DND-41 (cell line): ENCODE results near the gene VPS13C.

ENCODE experiments used
- ATAC-seq: fragments of 200-7000 bp; cut with Tn5 transposase; 3 replicates; pipeline ENCODE4 v1.9.1; 2021; ENCODE audit warnings: low read depth; ENCODE audit not compliant: insufficient read depth
- DNase-seq: peaks from one replicate; pipeline ENCODE4 v3.0.0-alpha.2; 2020
- H2AFZ ChIP-seq: 2 replicates; pipeline ENCODE4 v1.6.0; 2012; ENCODE audit warnings: low read depth, low read length
- H3K27ac ChIP-seq: 2 replicates; pipeline ENCODE4 v1.5.1; 2012; ENCODE audit warnings: low read length, inconsistent platforms
- H3K27me3 ChIP-seq: fragments of 200-600 bp; sonication (generic); 2 replicates; pipeline ENCODE4 v1.6.0; 2012; ENCODE audit warnings: low read length, mild to moderate bottlenecking, inconsistent platforms; ENCODE audit not compliant: insufficient read depth, poor library complexity
- H3K36me3 ChIP-seq: 2 replicates; pipeline ENCODE4 v1.5.1; 2012; ENCODE audit warnings: low read length, inconsistent platforms; ENCODE audit not compliant: insufficient read depth
- H3K4me1 ChIP-seq: 2 replicates; pipeline ENCODE4 v1.5.1; 2012; ENCODE audit warnings: mild to moderate bottlenecking, low read length; ENCODE audit not compliant: insufficient read depth
- H3K4me2 ChIP-seq: 2 replicates; pipeline ENCODE4 v1.6.0; 2012; ENCODE audit warnings: mild to moderate bottlenecking, moderate library complexity, low read length, inconsistent platforms; ENCODE audit not compliant: insufficient read depth
- H3K4me3 ChIP-seq, 2 experiments: fragments of 200-600 bp in 1 of 2; shearing (Covaris generic) in 1 of 2; 2 replicates each; pipeline ENCODE4 v1.5.1; 2012 to 2016; ENCODE audit warnings: inconsistent platforms in 2 of 2, low read length in 2 of 2, mild to moderate bottlenecking in 2 of 2, low read depth in 1 of 2, moderate library complexity in 1 of 2
- H3K79me2 ChIP-seq: 2 replicates; pipeline ENCODE4 v1.6.0; 2012; ENCODE audit warnings: low read length, inconsistent platforms; ENCODE audit not compliant: insufficient read depth
- H3K9ac ChIP-seq: 2 replicates; pipeline ENCODE4 v1.6.0; 2012; ENCODE audit warnings: low read depth, mild to moderate bottlenecking, inconsistent platforms, low read length, moderate library complexity
- H3K9me3 ChIP-seq: 2 replicates; pipeline ENCODE4 v1.5.1; 2012; ENCODE audit warnings: low read length, moderate library complexity, mild to moderate bottlenecking, inconsistent platforms; ENCODE audit not compliant: insufficient read depth, severe bottlenecking
- H4K20me1 ChIP-seq: 2 replicates; pipeline ENCODE4 v1.6.0; 2012; ENCODE audit warnings: low read length; ENCODE audit not compliant: insufficient read depth
- EZH2 ChIP-seq: IDR thresholded peaks from 3 replicates; pipeline ENCODE4 v1.6.1; 2012; ENCODE audit warnings: borderline replicate concordance, low read depth, mild to moderate bottlenecking, moderate library complexity, low read length, inconsistent platforms; ENCODE audit not compliant: severe bottlenecking
- TF ChIP-seq, protein P1 (sequence below): IDR thresholded peaks from 2 replicates; pipeline ENCODE4 v1.5.1; 2012; ENCODE audit warnings: borderline replicate concordance, low read length, moderate library complexity, mild to moderate bottlenecking; ENCODE audit not compliant: poor library complexity, severe bottlenecking; ENCODE audit errors: extremely low read depth

The VPS13C gene

DNA sequence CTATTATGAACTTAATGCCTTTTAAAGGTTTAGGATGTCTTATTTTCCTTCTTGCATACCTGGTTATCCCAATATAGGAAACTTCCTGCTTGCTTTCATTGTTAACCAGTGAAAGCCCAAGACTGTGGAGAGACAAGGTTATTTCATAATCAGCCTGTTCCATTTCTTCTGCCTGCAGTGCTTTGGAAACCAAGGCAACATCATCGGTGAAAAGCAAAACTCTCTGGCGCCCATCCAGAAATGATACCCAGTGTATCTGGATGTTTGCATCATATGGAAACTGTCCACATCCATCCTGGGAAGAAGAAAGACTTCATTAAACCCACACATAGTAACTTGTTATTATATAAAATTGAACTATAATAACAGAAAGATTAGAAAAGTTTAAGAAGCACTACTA, 170.1 kb downstream of the VPS13C start:
- Histone ChIP-seq H3K27me3 (no peaks in the 10 kb centered on the region), H3K9me3 (peaks cover 8% of the 10 kb centered on the region), H2AFZ (no peak overlapping the region), H3K27ac (no peak overlapping the region), H3K79me2 (no peaks in the 10 kb centered on the region), H3K9ac (no peak overlapping the region), H3K4me1 (no peaks in the 10 kb centered on the region), H4K20me1 (no peaks in the 10 kb centered on the region), H3K36me3 (peaks cover 50% of the 10 kb centered on the region; the same call in 1 of the 2 replicates), H3K4me2 (no peak overlapping the region), H3K4me3 (no peak overlapping the region)
- no peak for ATAC-seq
- no peak for DNase-seq
- TF ChIP-seq EZH2, result no peak
- TF ChIP-seq, protein P1, sequence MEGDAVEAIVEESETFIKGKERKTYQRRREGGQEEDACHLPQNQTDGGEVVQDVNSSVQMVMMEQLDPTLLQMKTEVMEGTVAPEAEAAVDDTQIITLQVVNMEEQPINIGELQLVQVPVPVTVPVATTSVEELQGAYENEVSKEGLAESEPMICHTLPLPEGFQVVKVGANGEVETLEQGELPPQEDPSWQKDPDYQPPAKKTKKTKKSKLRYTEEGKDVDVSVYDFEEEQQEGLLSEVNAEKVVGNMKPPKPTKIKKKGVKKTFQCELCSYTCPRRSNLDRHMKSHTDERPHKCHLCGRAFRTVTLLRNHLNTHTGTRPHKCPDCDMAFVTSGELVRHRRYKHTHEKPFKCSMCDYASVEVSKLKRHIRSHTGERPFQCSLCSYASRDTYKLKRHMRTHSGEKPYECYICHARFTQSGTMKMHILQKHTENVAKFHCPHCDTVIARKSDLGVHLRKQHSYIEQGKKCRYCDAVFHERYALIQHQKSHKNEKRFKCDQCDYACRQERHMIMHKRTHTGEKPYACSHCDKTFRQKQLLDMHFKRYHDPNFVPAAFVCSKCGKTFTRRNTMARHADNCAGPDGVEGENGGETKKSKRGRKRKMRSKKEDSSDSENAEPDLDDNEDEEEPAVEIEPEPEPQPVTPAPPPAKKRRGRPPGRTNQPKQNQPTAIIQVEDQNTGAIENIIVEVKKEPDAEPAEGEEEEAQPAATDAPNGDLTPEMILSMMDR, result no peak

DNA sequence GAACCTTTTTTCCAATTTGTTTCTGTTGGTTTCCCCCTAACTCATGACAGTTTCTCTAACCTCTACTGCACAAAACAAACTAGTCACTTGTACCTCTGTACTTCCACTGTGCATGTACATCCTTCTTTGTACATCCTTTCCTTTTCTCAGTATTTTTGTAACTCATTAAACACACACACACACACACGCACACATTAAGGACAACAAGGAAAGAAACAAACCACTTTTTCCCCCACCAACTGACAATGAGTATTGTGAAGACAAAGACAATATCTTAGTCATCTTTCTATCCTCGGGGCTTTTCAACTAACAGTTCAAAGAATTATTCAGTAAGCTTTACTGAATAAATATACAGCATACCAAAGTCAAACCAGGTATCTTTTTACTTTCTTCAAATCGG, 170.5 kb downstream of the VPS13C start:
- H3K9me3 ChIP-seq, result peaks cover 8% of the 10 kb centered on the region
- H3K27ac ChIP-seq, result no peak overlapping the region
- H3K9ac ChIP-seq, result no peak overlapping the region
- ATAC-seq (no peak), DNase-seq (no peak)
- H3K36me3 ChIP-seq, result peaks cover 48% of the 10 kb centered on the region; the same call in 1 of the 2 replicates
- H3K4me2 ChIP-seq, result no peak overlapping the region
- no peak overlapping the region for H3K4me3 ChIP-seq
- no peak for TF ChIP-seq EZH2
- TF ChIP-seq, protein P1, result no peak
- no peaks in the 10 kb centered on the region for H4K20me1 ChIP-seq
- H2AFZ ChIP-seq, result no peak overlapping the region
- no peaks in the 10 kb centered on the region for H3K4me1 ChIP-seq
- no peaks in the 10 kb centered on the region for H3K79me2 ChIP-seq
- no peaks in the 10 kb centered on the region for H3K27me3 ChIP-seq

DNA sequence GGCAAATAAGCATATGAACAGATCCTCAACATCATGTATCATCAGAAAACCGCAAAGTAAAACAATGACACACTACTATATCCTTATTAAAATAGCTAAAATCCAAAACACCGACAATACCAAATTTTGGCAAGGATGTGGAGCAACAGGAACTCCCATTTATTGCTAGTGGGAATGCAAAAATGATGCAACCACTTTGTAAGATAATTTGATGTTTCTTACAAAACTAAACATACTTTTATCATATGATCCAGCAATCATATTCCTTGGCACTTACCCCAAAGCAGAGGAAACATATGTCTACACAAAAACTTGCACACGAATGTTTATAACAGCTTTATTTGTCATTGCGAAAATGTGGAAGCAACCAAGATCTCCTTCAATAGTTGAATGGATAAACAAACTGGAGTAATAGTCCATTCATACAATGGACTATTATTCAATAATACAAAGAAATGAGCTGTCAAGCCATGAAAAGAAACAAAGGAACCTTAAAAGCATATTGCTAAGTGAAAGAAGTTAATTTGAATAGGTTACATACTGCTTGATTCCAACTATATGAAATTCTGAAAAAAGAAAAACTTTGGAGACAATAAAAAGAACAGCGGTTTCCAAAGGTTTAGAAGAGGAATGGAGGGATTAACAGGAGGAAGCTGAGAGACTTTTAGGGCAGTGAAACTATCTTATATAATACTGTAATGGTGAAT, 172.0 kb downstream of the VPS13C start:
- Histone ChIP-seq H3K4me3 (no peak overlapping the region), H3K27ac (no peak overlapping the region), H2AFZ (no peak overlapping the region), H3K9me3 (peaks cover 3% of the 10 kb centered on the region), H3K36me3 (peaks cover 42% of the 10 kb centered on the region; the same call in 1 of the 2 replicates), H3K4me1 (no peaks in the 10 kb centered on the region), H3K4me2 (no peak overlapping the region), H4K20me1 (no peaks in the 10 kb centered on the region), H3K27me3 (no peaks in the 10 kb centered on the region), H3K79me2 (no peaks in the 10 kb centered on the region), H3K9ac (no peak overlapping the region)
- ATAC-seq (no peak), DNase-seq (no peak)
- TF ChIP-seq EZH2, result no peak

DNA sequence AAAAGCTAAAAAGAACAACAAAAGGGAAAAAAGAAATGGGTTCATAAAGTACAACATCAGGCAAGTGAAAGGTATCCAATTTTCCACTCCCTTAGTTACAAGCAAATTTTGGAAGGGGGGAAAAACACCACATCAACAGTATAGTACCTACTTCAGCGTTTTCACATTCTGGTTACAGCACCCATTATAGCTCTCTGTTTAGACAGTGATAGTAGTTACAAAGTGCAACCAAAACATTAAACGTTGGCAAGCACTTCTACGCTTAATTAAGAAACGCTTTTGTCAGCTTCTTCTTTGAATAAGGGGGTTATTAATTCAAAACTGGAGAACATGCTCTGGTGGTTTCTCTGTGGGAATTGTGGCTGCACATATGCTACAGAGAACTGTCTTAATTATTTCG, 180.2 kb downstream of the VPS13C start:
- H3K4me1 ChIP-seq, result no peaks in the 10 kb centered on the region
- H3K79me2 ChIP-seq, result no peaks in the 10 kb centered on the region
- no peak overlapping the region for H3K9ac ChIP-seq
- H3K9me3 ChIP-seq, result no peaks in the 10 kb centered on the region
- ATAC-seq (no peak), DNase-seq (no peak)
- no peak overlapping the region for H3K4me2 ChIP-seq
- no peaks in the 10 kb centered on the region for H4K20me1 ChIP-seq
- H3K27ac ChIP-seq, result no peak overlapping the region
- no peaks in the 10 kb centered on the region for H3K27me3 ChIP-seq
- peaks cover 43% of the 10 kb centered on the region for H3K36me3 ChIP-seq
- H2AFZ ChIP-seq, result no peak overlapping the region
- no peak for TF ChIP-seq EZH2
- TF ChIP-seq, protein P1, result no peak
- H3K4me3 ChIP-seq, result no peak overlapping the region
